Sigmoid colon (tissue), 7 donors: ENCODE measurements around the gene TENM4. TPM values are rescaled to one million over a fixed set of nuclear protein-coding genes. Genes with fewer than 3 reads are reported as not detected.
"Not testable (repeated sequence)": the region's sequence is repeated elsewhere in the genome, so short reads cannot be mapped to it uniquely, and the experiment has no call there.

Experiments
- DNase-seq: peaks from one replicate; pipeline ENCODE4 v3.0.0-alpha.2; 2019
- H3K27ac ChIP-seq, 4 donors: fragments of 200-600 bp; sonication (generic); one replicate each; pipeline ENCODE4 v1.5.1; 2016 to 2019; ENCODE audit warnings: mild to moderate bottlenecking in 1 of 4
- H3K27me3 ChIP-seq, 3 donors: fragments of 200-600 bp; sonication (generic); one replicate each; pipeline ENCODE4 v1.5.1; 2019; ENCODE audit warnings: mild to moderate bottlenecking in 1 of 3
- H3K36me3 ChIP-seq, 4 donors: fragments of 200-600 bp; sonication (generic); one replicate each; pipeline ENCODE4 v1.5.1; 2016 to 2019
- H3K4me1 ChIP-seq, 4 donors: fragments of 200-600 bp; sonication (generic); one replicate each; pipeline ENCODE4 v1.5.1; 2017 to 2019
- H3K4me3 ChIP-seq, 4 donors: fragments of 200-600 bp; sonication (generic); one replicate each; pipeline ENCODE4 v1.5.1; 2017 to 2019; ENCODE audit warnings: mild to moderate bottlenecking in 2 of 4, moderate library complexity in 1 of 4
- H3K9me3 ChIP-seq, 4 donors: fragments of 200-600 bp in 3 of 4; sonication (generic) in 3 of 4; one replicate each; pipeline versions ENCODE4 v1.5.1 to v1.6.1; 2013 to 2019
- CTCF ChIP-seq, 4 experiments: fragments of 450-650 bp in 3 of 4; fragments of 200-600 bp in 1 of 4; IDR thresholded peaks; one replicate each; pipeline ENCODE4 v1.5.1; 2016 to 2019; ENCODE audit warnings: antibody characterized with exemption in 4 of 4, mild to moderate bottlenecking in 3 of 4, moderate library complexity in 2 of 4
- EP300 ChIP-seq, 4 donors: sonication (generic); formaldehyde crosslinking; IDR thresholded peaks; one replicate each; pipeline ENCODE4 v1.6.1; 2017; ENCODE audit warnings: antibody characterized with exemption in 4 of 4
- POLR2A ChIP-seq, 2 donors: fragments of 450-650 bp; IDR thresholded peaks; one replicate each; pipeline ENCODE4 v1.6.1; 2016; ENCODE audit warnings: antibody characterized with exemption in 2 of 2, mild to moderate bottlenecking in 2 of 2, moderate library complexity in 2 of 2
- POLR2AphosphoS5 ChIP-seq, 4 donors: sonication (generic); formaldehyde crosslinking; IDR thresholded peaks; one replicate each; pipeline ENCODE4 v1.6.1; 2017; ENCODE audit warnings: antibody characterized with exemption in 4 of 4
- WGBS, 2 donors: extraction: QIAGEN DNeasy Blood & Tissue Kit; methylation state at CpG; one replicate each; pipeline ENCODE4 v1.1.7; 2013; 5-methylcytosine and 5-hydroxymethylcytosine counted together
- intact Hi-C: fragments of 100-400 bp; cut with DNase I; formaldehyde crosslinking; loops from one replicate; pipeline ENCODE4 v1.15.1; 2023
- polyA plus RNA-seq, 3 donors: library from polyadenylated mRNA; stranded (reverse); fragments of 200-250 nt; gene quantifications; one replicate each; pipeline ENCODE4 v1.2.3, GENCODE V29; 2013
- total RNA-seq, 4 donors: library from RNA; depleted of rRNA; stranded (reverse); fragments of >200 nt; gene quantifications; one replicate each; pipeline ENCODE4 v1.1.0, GENCODE V29; 2016
- donor health status: healthy with polysubstance abuse.
- donor health status: Bipolar disorder and iron deficiency.
- donor health status: healthy.

TENM4 gene
- total and polyA plus RNA-seq, 7 donors, result 0.23 to 14.6 (median 1.9) TPM; not detected in 1

DNA sequence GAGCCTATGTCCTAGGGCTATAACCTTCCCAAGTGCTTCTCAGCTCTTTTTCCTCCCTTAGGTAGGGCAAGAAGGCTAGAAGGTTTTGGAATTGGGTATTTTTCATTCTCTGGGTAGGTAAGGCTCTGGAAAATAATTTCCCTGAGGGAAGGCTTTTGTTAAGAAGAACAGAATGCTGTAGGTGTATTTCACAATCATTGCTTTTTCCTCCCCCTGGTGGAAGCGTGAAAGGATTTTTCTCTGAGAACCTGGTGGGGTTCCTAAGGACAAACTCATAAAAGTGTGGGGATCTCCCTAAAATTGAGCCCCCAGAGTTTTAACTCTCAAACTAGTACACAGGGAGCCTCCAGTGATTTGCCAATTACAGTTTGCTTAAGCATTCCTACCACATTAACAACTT is 825.1 kb downstream of the TENM4 start:
- no peaks in the 10 kb centered on the region for H3K4me1 ChIP-seq
- intact Hi-C loops, result no loop called here
- TF ChIP-seq EP300 (IDR thresholded peaks at IDR 0.05) (no peak), POLR2A (IDR thresholded peaks at IDR 0.05) (no peak), POLR2AphosphoS5 (IDR thresholded peaks at IDR 0.05) (no peak), CTCF (IDR thresholded peaks at IDR 0.05) (no peak)
- no peak for DNase-seq
- no peaks in the 10 kb centered on the region for H3K27me3 ChIP-seq
- no peaks in the 10 kb centered on the region for H3K36me3 ChIP-seq
- peaks cover 0 to 11% (median 1%) of the 10 kb centered on the region in 4 donors for H3K9me3 ChIP-seq
- 88 to 96% methylated on average over 1 of the region's 1 CpG for WGBS, 2 donors
- H3K4me3 ChIP-seq, result no peak overlapping the region
- no peak overlapping the region for H3K27ac ChIP-seq

- DNase-seq, result no peak
- no peaks in the 10 kb centered on the region for H3K4me1 ChIP-seq
- TF ChIP-seq CTCF (IDR thresholded peaks at IDR 0.05) (no peak), EP300 (IDR thresholded peaks at IDR 0.05) (no peak)
- H3K27ac ChIP-seq, result no peak overlapping the region
- H3K27me3 ChIP-seq, result no peaks in the 10 kb centered on the region
- peaks cover 0 to 3% (median under 1%) of the 10 kb centered on the region in 4 donors for H3K9me3 ChIP-seq
- H3K4me3 ChIP-seq, result no peak overlapping the region
- intact Hi-C loops, result no loop called here
- WGBS, 2 donors, result 77 to 84% methylated on average over 5 of the region's 5 CpGs
- H3K36me3 ChIP-seq, result no peaks in the 10 kb centered on the region
Measured at GRCh38 chr11:78613378-78613813, 827.4 kb downstream of the TENM4 start.

DNA sequence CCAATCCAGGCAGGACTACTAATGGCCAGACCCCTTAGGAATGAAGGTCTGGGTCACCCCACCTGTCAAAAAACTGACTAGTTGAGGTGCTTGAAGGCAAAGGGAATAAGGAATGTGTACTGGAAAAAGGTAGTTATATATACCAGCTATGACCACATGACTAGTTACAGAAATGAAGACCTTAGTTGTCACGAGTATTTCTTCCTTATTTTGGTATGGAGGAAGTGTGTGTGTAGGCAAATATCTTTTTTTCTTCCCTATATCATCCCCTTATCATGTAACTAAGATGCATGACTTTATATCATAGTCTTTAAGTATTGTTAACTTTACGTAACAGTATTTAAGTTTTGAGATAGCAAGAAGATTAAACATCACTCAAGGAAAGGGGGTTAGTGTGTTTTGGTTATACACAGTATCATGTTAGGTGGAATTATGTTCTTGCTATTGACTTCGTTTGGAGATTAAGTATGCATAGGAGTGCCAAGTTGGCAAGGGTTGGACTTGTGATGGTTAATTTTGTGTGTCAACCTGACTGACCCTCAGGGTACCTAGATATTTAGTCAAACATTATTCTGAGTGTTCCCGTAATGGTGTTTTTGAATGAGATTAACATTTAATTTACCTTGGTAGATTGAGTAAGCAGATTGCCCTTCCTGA is 828.0 kb downstream of the TENM4 start:
- no peak for DNase-seq
- Histone ChIP-seq H3K4me3 (no peak overlapping the region), H3K27me3 (no peaks in the 10 kb centered on the region), H3K27ac (no peak overlapping the region), H3K36me3 (no peaks in the 10 kb centered on the region), H3K4me1 (no peaks in the 10 kb centered on the region), H3K9me3 (peaks cover 0 to 3% (median 0%) of the 10 kb centered on the region in 4 donors)
- WGBS, 2 donors, result 62 to 64% methylated on average over 4 of the region's 4 CpGs
- TF ChIP-seq EP300 (IDR thresholded peaks at IDR 0.05) (no peak), POLR2A (IDR thresholded peaks at IDR 0.05) (no peak), CTCF (IDR thresholded peaks at IDR 0.05) (no peak), POLR2AphosphoS5 (IDR thresholded peaks at IDR 0.05) (no peak)
- intact Hi-C loops, result no loop called here

DNA sequence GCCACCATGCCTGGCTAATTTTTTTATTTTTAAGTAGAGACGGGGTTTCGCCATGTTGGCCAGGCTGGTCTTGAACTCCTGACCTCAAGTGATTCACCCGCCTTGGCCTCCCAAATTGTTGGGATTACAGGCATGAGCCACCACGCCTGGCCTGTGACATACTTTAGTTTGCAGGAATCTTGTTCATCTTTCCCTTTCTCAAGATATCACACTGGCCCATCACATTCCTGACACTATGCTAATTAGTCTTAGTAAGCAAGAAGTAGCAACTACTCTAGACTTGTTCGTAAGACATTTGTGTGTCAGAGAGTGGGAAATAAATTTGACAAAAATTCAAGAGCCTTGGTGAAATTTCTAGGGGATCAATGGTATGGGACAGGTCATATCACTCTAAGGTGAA is 831.5 kb downstream of the TENM4 start:
- 89 to 93% methylated on average over 5 of the region's 5 CpGs for WGBS, 2 donors
- H3K36me3 ChIP-seq, H3K27me3 ChIP-seq, H3K4me1 ChIP-seq, H3K27ac ChIP-seq, intact Hi-C loops, H3K9me3 ChIP-seq, DNase-seq, H3K4me3 ChIP-seq: not testable (repeated sequence)

DNA sequence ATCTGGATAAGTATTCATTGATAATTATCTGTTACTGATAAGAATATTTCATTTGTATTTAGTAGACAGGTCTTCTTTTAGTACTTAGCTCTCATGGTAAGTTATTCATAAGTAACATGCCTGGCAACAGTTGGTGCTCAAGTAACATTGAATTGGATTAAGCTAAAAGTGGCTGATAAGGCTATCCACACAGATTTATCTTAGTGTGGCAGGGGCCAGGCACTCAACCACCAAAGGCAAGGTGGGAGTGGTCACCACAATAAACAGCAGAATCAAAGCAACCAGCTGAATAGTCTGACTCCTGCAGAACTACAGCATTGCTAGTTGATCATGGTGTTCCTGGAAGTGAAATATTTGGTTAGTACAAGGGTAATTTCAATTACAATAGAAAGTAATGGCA is 833.1 kb downstream of the TENM4 start:
- Histone ChIP-seq H3K27me3 (no peaks in the 10 kb centered on the region), H3K4me1 (no peaks in the 10 kb centered on the region), H3K9me3 (no peaks in the 10 kb centered on the region), H3K27ac (no peak overlapping the region), H3K4me3 (no peak overlapping the region), H3K36me3 (no peaks in the 10 kb centered on the region)
- DNase-seq, result no peak
- no peak for TF ChIP-seq POLR2AphosphoS5 (IDR thresholded peaks at IDR 0.05)
- intact Hi-C loops, result no loop called here

- no peak overlapping the region for H3K27ac ChIP-seq
- no peak for DNase-seq
- 59 to 62% methylated on average over 3 of the region's 3 CpGs for WGBS, 2 donors
- H3K9me3 ChIP-seq, result no peaks in the 10 kb centered on the region
- H3K4me1 ChIP-seq, result no peaks in the 10 kb centered on the region
- TF ChIP-seq POLR2A (IDR thresholded peaks at IDR 0.05) (no peak), EP300 (IDR thresholded peaks at IDR 0.05) (no peak), POLR2AphosphoS5 (IDR thresholded peaks at IDR 0.05) (no peak), CTCF (IDR thresholded peaks at IDR 0.05) (no peak)
- H3K4me3 ChIP-seq, result no peak overlapping the region
- H3K36me3 ChIP-seq, result no peaks in the 10 kb centered on the region
- no peaks in the 10 kb centered on the region for H3K27me3 ChIP-seq
- intact Hi-C loops, result no loop called here
Measured at GRCh38 chr11:78606667-78607066, 834.2 kb downstream of the TENM4 start.
